ENCODE data around the gene ZFYVE27.

Gene ZFYVE27

DNA sequence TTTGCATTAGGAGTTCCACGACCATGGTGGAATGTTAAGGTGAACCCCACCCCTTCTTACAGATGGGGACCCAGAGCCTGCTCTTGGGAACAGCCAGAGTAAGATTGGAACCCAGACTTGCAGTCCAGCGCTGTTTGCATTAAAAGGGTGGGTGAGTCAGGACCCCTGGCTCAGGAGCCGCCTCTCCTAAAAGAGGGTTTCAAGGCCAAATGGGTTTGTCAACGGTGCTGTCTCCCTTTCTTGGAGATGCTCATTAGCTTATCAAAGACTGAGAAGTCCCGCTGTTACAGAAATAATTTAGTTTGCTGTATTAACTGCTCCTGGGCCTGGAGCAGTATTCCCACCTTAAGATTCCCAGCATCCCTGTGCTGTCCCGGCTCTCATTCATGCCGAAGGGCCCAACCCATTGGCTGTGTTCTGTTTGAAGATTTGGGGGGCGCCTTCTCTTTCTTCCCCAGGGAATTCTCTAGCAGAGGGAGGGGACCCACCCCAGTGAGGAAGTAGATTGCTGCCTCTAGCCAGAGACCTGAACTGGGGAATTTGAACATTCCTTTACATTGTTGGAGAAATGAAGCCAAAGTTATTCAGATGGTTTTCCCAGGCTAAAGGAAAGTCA is 21.6 kb upstream of the ZFYVE27 start:
- no peak for DNase-seq (ENCODE audit: low read depth)

DNA sequence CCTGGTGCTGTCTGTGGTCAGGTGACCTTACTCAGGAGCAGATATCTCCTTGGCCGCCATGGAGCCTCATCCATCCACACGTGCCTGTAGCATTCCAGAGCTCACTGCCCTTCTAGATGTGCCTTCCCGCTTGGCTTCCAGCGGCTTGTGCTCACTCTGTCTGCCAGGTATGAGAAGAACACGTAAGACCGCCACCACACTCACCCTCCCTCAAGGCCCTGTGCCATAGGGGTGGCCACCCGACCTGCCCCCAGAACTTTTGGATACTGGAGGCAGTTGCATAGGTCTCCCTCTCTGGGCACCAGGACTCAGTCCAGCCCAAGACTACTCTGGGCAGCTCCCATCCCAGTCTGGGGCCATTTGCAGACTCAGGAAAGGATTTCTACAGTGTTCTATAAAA is 19.3 kb upstream of the ZFYVE27 start:
- no peak for DNase-seq (ENCODE audit: low read depth)

DNA sequence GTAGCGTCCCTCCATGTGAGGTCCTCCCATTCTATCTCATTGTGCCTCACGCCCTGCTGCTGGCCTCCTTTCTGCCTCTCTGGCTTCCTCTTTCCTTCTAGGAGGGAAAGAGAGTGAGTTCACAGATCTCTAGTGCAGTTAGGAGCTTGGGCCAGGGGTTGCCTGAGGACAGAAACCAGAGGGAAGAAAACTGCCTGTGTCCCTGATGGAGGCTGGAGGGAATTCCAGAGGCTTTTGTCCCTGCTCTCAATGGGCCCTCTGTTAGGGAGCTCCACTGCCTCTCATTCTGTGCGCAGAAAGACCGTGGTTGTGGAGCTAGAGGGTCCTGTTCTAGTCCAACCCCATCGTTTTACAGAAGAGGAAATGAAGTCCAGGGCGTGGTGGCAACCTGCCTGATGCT is 18.8 kb upstream of the ZFYVE27 start:
- DNase-seq (ENCODE audit: low read depth), result no peak

GRCh38 chr10:97718659-97719142 is 18.2 kb upstream of the ZFYVE27 start:
- peak; percentile 56 for DNase-seq (ENCODE audit: low read depth)

- DNase-seq (ENCODE audit: low read depth), result no peak
Observed at GRCh38 chr10:97719602-97720001, 17.3 kb upstream of the ZFYVE27 start.

DNA sequence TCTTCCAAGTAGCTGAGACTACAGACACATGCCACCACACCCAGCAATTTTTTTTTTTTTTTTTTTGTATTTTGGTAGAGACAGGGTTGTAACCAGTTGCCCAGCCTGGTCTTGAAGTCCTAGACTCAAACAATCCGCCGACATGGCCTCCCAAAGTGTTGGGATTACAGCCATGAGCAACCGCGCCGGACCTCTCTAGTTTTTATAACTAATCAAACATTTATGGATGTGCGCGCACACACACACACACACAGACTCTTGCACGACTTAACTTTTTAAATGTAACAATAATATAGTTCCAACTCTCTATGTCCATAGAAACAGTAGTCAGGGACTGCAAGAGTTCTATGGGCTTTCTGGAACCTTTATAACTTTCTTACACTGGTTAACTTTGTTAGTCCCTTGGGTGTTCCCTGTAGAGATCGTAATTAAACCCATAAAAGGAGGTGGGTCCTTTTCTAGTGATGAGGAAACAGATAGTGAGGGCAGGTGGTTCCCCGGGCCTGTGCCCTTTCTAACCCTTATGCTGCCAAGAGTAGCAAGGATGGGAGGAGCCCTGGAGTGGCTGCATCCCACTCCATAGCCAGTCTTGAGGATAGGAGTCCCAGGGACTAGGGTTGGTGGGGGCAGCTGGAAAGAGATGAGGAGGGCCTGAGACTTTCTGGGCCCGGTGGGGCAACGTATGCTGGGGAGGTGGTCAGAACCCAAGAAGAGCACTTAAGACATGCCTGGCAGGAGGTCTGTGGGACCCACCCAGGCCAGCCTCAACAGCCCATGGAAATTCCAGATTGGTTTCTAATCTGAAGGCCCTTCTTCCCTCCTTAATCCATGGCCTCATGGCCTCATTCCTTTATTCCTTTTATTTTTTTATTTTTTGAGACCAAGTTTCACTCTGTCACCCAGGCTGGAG is 14.8 kb upstream of the ZFYVE27 start:
- no peak for DNase-seq (ENCODE audit: low read depth)

DNA sequence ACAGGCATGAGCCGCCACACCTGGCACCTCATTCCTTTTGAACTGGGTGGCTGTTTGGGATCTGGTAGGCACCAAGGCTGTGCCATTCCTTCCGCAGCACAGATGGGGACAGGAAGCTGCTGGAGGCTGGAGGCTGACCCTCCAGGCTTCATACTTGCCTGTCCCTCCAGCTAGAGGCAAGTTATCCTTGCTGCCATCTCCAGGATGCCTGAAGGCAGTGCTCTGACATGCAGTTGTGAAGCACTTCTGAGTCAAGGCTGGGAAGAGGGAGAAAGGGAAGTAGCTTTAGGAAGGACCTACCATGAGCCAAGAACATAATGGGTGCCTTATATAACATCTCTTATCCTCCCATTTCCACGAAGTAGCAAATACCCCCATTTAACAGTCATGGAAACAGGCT is 13.9 kb upstream of the ZFYVE27 start:
- no peak for DNase-seq (ENCODE audit: low read depth)

- DNase-seq (ENCODE audit: low read depth), result peak; percentile 82
Observed at GRCh38 chr10:97724341-97724941, 12.5 kb upstream of the ZFYVE27 start.

GRCh38 chr10:97726636-97727178 is 10.2 kb upstream of the ZFYVE27 start:
- peak; percentile 90 for DNase-seq (ENCODE audit: low read depth)

DNA sequence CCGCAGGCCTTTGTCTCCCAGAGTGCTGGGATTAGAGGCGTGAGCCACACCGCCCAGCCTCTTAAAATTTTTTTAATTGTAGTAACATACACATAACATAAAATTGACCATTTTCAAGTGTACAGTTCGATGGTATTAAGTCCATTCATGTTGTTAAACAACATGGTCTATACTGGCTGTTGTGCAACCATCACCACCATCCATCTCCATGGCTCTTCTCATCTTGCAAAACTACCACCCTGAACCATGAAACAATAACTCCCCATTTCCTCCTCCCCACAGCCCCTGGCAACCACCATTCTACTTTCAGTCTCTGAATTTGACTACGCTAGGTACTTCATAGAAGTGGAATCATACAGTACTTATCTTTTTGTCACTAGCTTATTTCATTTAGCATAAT is 7.9 kb upstream of the ZFYVE27 start:
- no peak for DNase-seq (ENCODE audit: low read depth)

DNA sequence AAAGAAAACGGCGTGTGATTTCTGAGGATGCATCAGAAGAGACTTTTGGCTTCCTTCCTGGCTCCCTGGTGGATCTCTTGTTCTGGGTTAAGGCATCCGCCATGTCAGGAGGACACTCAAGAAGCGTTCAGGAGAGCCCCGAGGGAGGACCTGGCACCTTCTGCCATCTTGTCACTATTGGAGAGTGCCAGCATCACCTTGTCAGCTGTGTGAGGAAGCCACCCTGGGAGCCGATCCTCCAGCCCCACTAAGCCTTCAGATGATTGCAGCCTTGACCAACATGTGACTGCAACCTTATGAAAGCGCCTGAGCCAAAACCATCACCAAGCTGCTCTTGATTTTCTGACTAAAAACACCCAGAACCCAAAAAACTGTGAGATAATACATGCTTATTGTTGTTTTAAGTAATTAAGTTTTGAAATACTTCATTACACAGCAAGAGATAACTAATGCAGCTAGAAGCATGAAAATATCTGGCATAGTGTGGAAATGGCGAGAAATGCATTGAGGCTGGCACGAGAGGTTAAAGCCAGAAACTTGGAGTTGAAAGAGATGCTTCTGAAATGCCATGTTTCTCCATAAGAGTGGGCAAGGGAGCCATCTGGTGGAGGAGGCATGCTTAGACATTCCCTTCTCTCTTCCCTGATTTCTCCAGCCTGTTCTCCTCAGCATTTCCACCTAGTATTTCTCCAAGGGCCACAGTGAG is 5.4 kb upstream of the ZFYVE27 start:
- peak; percentile 69 for DNase-seq (ENCODE audit: low read depth)

- DNase-seq (ENCODE audit: low read depth), result no peak
Observed at GRCh38 chr10:97732052-97732359, 4.9 kb upstream of the ZFYVE27 start.

GRCh38 chr10:97733256-97733655 is 3.7 kb upstream of the ZFYVE27 start:
- DNase-seq (ENCODE audit: low read depth), result no peak

DNA sequence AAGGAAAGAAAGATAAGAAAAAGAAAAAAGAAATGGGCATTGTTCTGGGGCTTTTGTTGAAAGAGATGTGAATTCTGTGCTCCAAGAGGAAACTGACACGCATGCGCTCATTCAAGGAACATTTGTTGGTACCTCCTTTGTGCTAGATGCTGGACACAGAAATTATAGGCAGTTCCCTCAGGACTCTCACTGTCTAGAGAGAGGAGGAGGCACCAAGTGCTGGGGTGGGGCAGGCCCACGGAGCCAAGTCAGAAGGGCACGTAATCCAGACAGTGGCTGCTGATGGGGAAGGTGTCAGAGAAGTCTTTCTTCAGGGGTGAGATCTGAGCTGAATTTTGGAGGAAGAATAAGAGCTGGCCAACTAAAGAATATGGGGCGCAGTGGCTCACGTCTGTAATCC is 2.9 kb upstream of the ZFYVE27 start:
- DNase-seq (ENCODE audit: low read depth), result no peak

DNA sequence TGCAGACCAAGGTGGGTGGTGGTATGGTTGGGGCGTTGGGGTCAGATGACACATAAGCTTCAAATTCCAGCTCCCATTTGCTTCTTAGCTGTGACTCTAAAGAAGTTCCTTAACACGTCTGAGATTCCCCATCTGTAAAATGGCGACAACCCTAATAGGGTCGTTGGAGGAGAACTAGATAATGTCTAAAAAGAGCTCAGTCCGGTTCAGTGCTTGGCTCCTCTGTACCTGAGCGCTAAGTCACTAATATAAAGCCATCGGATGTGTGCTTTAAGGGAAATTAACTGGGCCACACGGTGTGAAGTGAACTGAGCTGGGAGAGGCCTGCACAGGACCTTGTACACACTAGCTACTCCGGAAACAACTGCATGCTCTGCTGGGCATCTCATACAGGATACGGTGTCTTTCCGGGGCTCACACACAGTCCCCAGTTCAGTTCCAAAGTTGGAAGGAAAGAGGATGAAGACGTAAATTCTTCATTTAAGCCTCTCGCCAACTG is 476 bp upstream of the ZFYVE27 start:
- no peak for DNase-seq (ENCODE audit: low read depth)

- DNase-seq (ENCODE audit: low read depth), result no peak
Observed at GRCh38 chr10:97737770-97738265, 890 bp downstream of the ZFYVE27 start.

- no peak for DNase-seq (ENCODE audit: low read depth)
Observed at GRCh38 chr10:97738616-97739015, 1.7 kb downstream of the ZFYVE27 start.

DNA sequence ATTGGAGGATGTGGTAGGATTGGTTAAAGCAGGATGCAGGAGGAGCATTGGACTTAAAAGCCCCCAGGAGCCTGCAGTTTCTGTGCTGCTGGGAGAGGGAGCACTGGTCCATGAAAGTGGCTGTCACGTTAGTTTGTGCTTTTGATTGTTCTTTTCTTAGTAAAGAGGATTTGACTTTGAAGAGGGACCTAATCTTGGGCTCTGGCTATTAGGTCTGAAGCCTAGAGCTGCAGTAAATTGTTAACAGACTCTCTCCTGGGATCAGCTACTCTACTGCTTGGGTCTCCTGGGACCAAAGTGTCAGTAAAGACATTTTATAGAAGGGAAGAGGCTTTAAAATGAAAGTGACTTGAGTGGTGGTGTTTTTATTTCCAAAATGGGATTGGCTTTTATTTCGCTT is 3.7 kb downstream of the ZFYVE27 start:
- no peak for DNase-seq (ENCODE audit: low read depth)

GRCh38 chr10:97743169-97743943 is 6.4 kb downstream of the ZFYVE27 start:
- no peak for DNase-seq (ENCODE audit: low read depth)

DNA sequence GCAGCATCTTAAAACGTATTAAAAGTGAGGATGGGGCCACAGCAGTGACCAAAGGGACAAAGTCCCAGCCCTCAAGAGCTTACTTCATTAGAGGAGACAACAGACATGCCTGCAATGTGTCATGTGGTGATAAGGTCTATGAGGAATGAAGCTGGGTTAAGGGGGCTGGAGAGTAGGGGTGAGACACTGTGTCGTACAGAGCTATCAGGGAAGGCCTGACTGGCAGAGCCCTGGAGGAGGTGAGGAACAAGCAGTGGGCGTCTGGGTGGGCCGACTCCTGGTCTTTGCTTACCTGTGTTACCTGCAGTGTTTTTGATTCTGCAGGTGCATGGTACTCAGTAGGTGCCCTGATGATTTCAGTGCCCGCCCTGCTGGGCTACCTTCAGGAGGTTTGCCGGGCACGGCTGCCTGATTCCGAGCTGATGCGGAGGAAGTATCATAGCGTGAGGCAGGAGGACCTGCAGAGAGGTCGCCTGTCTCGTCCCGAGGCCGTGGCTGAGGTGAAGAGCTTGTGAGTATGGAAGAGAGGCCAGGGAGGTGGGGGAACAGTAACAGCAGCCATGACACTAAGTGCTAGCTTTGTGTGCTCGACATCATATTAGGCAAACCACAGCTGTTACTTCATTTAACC is 7.6 kb downstream of the ZFYVE27 start:
- no peak for DNase-seq (ENCODE audit: low read depth)

GRCh38 chr10:97747573-97747972 is 10.6 kb downstream of the ZFYVE27 start:
- DNase-seq (ENCODE audit: low read depth), result no peak
